Liver (tissue), 3 donors: ENCODE data around the gene TAS2R8.

ENCODE experiments used
- EGR1 ChIP-seq, 2 donors: IDR thresholded peaks; 2 replicates each; pipeline ENCODE4 v1.6.1; 2016 to 2018; ENCODE audit warnings: antibody characterized with exemption in 2 of 2, low read depth in 2 of 2
- FOXA1 ChIP-seq: IDR thresholded peaks from 2 replicates; pipeline ENCODE4 v1.6.1; 2016; ENCODE audit warnings: antibody characterized with exemption
- GABPA ChIP-seq, 2 donors: IDR thresholded peaks in 1 of 2; conservative IDR thresholded peaks in 1 of 2; 2 replicates each; pipeline ENCODE4 v1.6.1; 2016; ENCODE audit warnings: antibody characterized with exemption in 2 of 2, mild to moderate bottlenecking in 1 of 2, moderate library complexity in 1 of 2
- JUND ChIP-seq, 2 donors: IDR thresholded peaks; 2 replicates each; pipeline ENCODE4 v1.6.1; 2016; ENCODE audit warnings: antibody characterized with exemption in 2 of 2
- RAD21 ChIP-seq, 2 donors: IDR thresholded peaks; 2 replicates each; pipeline ENCODE4 v1.6.1; 2016; ENCODE audit warnings: antibody characterized with exemption in 2 of 2, mild to moderate bottlenecking in 2 of 2
- TAF1 ChIP-seq: conservative IDR thresholded peaks from 2 replicates; pipeline ENCODE4 v1.6.1; 2016; ENCODE audit warnings: antibody characterized with exemption, mild to moderate bottlenecking
- YY1 ChIP-seq: IDR thresholded peaks from 2 replicates; pipeline ENCODE4 v1.6.1; 2016; ENCODE audit warnings: antibody characterized with exemption, mild to moderate bottlenecking
- TF ChIP-seq, protein P1 (sequence below): fragments of 150-350 bp; IDR thresholded peaks from 2 replicates; pipeline ENCODE4 v1.5.1; 2017; ENCODE audit warnings: improper control_type of control experiment, low read depth, low read length; ENCODE audit not compliant: missing input control
- TF ChIP-seq, protein P2 (sequence below): IDR thresholded peaks from 2 replicates; pipeline ENCODE4 v1.6.1; 2016; ENCODE audit warnings: antibody characterized with exemption
- TF ChIP-seq, protein P3 (sequence below): IDR thresholded peaks from 2 replicates; pipeline ENCODE4 v1.6.1; 2016; ENCODE audit warnings: antibody characterized with exemption
- TF ChIP-seq, protein P4 (sequence below): IDR thresholded peaks from 2 replicates; pipeline ENCODE4 v1.6.1; 2016; ENCODE audit warnings: antibody characterized with exemption
- donor health status: healthy.
- donor health status: healthy.

DNA sequence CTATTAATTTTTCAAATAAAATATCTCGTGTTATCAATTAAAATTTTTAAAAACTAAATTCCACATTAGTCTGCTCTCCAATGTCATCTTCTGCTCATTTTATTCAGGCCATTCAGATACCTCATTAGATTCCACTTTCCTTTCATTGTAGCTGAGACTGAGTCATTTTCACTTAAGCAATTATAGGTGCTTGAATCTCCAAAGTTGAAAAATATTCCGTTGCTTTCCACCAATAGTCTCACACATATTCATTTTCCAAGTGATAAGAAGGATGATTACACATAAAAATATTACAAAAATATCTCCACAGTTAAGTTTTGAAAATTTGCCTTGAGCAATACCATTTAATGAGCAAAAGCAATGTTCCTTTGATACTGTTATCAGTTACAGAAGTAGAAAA lies 47.4 kb downstream of the TAS2R8 start:
- TF ChIP-seq, protein P1, sequence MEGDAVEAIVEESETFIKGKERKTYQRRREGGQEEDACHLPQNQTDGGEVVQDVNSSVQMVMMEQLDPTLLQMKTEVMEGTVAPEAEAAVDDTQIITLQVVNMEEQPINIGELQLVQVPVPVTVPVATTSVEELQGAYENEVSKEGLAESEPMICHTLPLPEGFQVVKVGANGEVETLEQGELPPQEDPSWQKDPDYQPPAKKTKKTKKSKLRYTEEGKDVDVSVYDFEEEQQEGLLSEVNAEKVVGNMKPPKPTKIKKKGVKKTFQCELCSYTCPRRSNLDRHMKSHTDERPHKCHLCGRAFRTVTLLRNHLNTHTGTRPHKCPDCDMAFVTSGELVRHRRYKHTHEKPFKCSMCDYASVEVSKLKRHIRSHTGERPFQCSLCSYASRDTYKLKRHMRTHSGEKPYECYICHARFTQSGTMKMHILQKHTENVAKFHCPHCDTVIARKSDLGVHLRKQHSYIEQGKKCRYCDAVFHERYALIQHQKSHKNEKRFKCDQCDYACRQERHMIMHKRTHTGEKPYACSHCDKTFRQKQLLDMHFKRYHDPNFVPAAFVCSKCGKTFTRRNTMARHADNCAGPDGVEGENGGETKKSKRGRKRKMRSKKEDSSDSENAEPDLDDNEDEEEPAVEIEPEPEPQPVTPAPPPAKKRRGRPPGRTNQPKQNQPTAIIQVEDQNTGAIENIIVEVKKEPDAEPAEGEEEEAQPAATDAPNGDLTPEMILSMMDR, result no peak
- TF ChIP-seq EGR1 (IDR thresholded peaks at IDR 0.05; ENCODE audit: low read depth in 2 of 2) (no peak), FOXA1 (no peak), TAF1 (no peak), JUND (IDR thresholded peaks at IDR 0.05) (no peak), YY1 (no peak), RAD21 (IDR thresholded peaks at IDR 0.05) (no peak), GABPA (IDR thresholded peaks at IDR 0.05 in 1 of 2, conservative IDR thresholded peaks at IDR 0.05 in 1 of 2) (no peak)
- TF ChIP-seq, protein P2, sequence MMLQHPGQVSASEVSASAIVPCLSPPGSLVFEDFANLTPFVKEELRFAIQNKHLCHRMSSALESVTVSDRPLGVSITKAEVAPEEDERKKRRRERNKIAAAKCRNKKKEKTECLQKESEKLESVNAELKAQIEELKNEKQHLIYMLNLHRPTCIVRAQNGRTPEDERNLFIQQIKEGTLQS, result no peak
- TF ChIP-seq, protein P3, sequence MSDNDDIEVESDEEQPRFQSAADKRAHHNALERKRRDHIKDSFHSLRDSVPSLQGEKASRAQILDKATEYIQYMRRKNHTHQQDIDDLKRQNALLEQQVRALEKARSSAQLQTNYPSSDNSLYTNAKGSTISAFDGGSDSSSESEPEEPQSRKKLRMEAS, result no peak
- TF ChIP-seq, protein P4, sequence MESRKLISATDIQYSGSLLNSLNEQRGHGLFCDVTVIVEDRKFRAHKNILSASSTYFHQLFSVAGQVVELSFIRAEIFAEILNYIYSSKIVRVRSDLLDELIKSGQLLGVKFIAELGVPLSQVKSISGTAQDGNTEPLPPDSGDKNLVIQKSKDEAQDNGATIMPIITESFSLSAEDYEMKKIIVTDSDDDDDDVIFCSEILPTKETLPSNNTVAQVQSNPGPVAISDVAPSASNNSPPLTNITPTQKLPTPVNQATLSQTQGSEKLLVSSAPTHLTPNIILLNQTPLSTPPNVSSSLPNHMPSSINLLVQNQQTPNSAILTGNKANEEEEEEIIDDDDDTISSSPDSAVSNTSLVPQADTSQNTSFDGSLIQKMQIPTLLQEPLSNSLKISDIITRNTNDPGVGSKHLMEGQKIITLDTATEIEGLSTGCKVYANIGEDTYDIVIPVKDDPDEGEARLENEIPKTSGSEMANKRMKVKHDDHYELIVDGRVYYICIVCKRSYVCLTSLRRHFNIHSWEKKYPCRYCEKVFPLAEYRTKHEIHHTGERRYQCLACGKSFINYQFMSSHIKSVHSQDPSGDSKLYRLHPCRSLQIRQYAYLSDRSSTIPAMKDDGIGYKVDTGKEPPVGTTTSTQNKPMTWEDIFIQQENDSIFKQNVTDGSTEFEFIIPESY, result no peak
